Measurements from ENCODE around the gene TMEM151B.

DNA sequence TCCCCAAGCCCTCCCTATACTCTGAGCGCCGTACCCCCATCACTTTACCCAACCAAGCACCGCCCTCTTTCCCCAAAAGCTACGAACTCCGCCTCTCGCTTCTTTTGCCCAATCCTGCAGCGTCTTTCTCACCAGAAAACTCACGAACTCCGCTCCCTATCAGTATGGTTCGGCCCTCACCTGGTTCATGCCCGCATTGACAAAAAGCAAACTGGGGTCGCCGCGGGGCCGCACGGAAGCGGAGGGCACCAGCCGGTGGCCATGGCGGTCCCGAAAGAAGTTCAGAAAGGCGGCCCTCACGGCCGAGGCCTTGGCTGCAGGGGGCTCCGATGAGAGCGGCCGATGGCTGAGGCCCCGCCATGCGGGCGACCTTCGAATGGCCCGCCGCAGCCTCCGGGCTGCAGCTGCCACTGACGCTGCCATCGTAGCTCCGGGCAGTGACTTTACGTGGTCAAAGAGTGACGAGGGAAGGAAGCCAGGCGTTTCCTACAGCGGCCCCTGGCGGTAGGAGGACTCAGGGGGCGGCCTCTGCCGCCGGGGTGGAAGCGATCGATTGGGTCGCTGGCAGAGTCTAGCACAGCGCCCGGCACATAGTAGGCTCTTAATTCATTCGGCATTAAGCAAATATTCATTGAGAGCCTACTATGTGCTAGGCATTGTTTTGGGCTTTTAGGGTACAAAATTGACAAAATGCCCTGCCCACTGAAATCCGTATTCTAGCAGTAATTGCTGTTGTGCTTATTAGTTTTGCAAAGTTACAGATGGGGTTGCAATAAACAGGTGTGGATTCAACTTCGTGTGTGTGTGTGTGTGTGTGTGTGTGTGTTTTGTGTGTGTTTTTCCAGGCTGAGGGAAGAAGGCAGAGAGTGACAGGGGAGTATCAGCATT lies 42.9 kb downstream of the TMEM151B start, which contains the start of gene AARS2:
- TF ChIP-seq, protein P1, sequence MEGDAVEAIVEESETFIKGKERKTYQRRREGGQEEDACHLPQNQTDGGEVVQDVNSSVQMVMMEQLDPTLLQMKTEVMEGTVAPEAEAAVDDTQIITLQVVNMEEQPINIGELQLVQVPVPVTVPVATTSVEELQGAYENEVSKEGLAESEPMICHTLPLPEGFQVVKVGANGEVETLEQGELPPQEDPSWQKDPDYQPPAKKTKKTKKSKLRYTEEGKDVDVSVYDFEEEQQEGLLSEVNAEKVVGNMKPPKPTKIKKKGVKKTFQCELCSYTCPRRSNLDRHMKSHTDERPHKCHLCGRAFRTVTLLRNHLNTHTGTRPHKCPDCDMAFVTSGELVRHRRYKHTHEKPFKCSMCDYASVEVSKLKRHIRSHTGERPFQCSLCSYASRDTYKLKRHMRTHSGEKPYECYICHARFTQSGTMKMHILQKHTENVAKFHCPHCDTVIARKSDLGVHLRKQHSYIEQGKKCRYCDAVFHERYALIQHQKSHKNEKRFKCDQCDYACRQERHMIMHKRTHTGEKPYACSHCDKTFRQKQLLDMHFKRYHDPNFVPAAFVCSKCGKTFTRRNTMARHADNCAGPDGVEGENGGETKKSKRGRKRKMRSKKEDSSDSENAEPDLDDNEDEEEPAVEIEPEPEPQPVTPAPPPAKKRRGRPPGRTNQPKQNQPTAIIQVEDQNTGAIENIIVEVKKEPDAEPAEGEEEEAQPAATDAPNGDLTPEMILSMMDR (IDR thresholded peaks at IDR 0.05 in 2 of 3, conservative IDR thresholded peaks at IDR 0.05 in 1 of 3; ENCODE audit: borderline replicate concordance in 1 of 3, insufficient read depth in 1 of 3, low read depth in 2 of 3, low read length in 2 of 3) = peak; percentile 73 to 98 (median 97)
- TF ChIP-seq POLR2A (IDR thresholded peaks at IDR 0.05; ENCODE audit: borderline replicate concordance, extremely low read depth, insufficient read depth, insufficient read length) (peak; percentile 73), JUND (IDR thresholded peaks at IDR 0.05) (peak; percentile 44; the same call in 1 of the 2 replicates), POLR2AphosphoS5 (IDR thresholded peaks at IDR 0.05; ENCODE audit: low read depth, low read length) (peak; percentile 97), ZFX (IDR thresholded peaks at IDR 0.05) (peak; percentile 73; the same call in 1 of the 2 replicates), CEBPB (IDR thresholded peaks at IDR 0.05; ENCODE audit: low read depth) (no peak), SP1 (IDR thresholded peaks at IDR 0.05; ENCODE audit: low read depth) (peak; percentile 68), YY1 (IDR thresholded peaks at IDR 0.05; ENCODE audit: extremely low read depth, insufficient replicate concordance, low read depth, low read length) (peak; percentile 93), RAD21 (IDR thresholded peaks at IDR 0.05; ENCODE audit: low read depth) (no peak), TCF7L2 (IDR thresholded peaks at IDR 0.05; ENCODE audit: borderline replicate concordance, extremely low read depth, insufficient read depth, insufficient read length) (no peak), EZH2phosphoT487 (IDR thresholded peaks at IDR 0.05; ENCODE audit: borderline replicate concordance) (no peak)
- TF ChIP-seq, protein P2, sequence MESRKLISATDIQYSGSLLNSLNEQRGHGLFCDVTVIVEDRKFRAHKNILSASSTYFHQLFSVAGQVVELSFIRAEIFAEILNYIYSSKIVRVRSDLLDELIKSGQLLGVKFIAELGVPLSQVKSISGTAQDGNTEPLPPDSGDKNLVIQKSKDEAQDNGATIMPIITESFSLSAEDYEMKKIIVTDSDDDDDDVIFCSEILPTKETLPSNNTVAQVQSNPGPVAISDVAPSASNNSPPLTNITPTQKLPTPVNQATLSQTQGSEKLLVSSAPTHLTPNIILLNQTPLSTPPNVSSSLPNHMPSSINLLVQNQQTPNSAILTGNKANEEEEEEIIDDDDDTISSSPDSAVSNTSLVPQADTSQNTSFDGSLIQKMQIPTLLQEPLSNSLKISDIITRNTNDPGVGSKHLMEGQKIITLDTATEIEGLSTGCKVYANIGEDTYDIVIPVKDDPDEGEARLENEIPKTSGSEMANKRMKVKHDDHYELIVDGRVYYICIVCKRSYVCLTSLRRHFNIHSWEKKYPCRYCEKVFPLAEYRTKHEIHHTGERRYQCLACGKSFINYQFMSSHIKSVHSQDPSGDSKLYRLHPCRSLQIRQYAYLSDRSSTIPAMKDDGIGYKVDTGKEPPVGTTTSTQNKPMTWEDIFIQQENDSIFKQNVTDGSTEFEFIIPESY (IDR thresholded peaks at IDR 0.05; ENCODE audit: extremely low read depth, insufficient replicate concordance, low read length) = peak; percentile 72
- TF ChIP-seq, protein P3, sequence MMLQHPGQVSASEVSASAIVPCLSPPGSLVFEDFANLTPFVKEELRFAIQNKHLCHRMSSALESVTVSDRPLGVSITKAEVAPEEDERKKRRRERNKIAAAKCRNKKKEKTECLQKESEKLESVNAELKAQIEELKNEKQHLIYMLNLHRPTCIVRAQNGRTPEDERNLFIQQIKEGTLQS (IDR thresholded peaks at IDR 0.05) = no peak
- TF ChIP-seq, protein P4, sequence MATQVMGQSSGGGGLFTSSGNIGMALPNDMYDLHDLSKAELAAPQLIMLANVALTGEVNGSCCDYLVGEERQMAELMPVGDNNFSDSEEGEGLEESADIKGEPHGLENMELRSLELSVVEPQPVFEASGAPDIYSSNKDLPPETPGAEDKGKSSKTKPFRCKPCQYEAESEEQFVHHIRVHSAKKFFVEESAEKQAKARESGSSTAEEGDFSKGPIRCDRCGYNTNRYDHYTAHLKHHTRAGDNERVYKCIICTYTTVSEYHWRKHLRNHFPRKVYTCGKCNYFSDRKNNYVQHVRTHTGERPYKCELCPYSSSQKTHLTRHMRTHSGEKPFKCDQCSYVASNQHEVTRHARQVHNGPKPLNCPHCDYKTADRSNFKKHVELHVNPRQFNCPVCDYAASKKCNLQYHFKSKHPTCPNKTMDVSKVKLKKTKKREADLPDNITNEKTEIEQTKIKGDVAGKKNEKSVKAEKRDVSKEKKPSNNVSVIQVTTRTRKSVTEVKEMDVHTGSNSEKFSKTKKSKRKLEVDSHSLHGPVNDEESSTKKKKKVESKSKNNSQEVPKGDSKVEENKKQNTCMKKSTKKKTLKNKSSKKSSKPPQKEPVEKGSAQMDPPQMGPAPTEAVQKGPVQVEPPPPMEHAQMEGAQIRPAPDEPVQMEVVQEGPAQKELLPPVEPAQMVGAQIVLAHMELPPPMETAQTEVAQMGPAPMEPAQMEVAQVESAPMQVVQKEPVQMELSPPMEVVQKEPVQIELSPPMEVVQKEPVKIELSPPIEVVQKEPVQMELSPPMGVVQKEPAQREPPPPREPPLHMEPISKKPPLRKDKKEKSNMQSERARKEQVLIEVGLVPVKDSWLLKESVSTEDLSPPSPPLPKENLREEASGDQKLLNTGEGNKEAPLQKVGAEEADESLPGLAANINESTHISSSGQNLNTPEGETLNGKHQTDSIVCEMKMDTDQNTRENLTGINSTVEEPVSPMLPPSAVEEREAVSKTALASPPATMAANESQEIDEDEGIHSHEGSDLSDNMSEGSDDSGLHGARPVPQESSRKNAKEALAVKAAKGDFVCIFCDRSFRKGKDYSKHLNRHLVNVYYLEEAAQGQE (IDR thresholded peaks at IDR 0.05; ENCODE audit: low read depth) = no peak

All from HCT116 (cell line).